Erythroblast (primary cell): ENCODE results near the gene CDC14A.

Source experiments
- GATA1 ChIP-seq: IDR thresholded peaks from 2 replicates; pipeline ENCODE4 v1.6.1; 2011; ENCODE audit warnings: low read depth, mild to moderate bottlenecking, control low read depth, low read length, moderate library complexity
- POLR2A ChIP-seq: IDR thresholded peaks from 2 replicates; pipeline ENCODE4 v1.6.1; 2011; ENCODE audit warnings: mild to moderate bottlenecking, low read length

DNA sequence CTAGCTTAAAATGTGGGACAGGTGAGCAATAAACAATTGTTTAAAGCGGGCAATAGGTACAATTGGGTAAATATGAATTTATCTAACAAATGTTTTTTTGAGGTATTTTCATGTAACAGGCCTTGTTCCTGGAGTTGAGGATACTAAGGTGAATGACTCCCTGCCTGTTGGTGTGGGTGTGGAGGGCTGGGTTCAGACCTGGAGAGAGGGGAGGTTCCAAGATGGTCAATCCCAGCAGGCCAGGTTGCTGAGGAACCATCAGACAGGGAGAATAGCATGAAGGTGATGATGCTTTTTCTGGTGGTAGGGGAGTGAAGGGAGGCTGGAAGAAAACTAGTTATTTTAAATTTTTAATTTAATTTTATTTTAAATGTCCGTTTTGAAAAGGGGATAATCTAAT, 46.3 kb downstream of the CDC14A start:
- no peak for TF ChIP-seq POLR2A
- TF ChIP-seq GATA1, result no peak
